GM23338 (cell line): ENCODE measurements around the gene PPA1. TPM values are rescaled to one million over a fixed set of nuclear protein-coding genes. Genes with fewer than 3 reads are reported as not detected.

Experiments used
- ATAC-seq: fragments of 200-7000 bp; cut with Tn5 transposase; 3 replicates; pipeline ENCODE4 v1.9.1; 2020
- DNase-seq: peaks from one replicate; pipeline ENCODE4 v3.0.0-alpha.2; 2015; ENCODE audit warnings: low spot score
- H2AFZ ChIP-seq: fragments of 200-600 bp; sonication (generic); 2 replicates; pipeline ENCODE4 v1.8.0; 2016; ENCODE audit warnings: antibody characterized with exemption, mild to moderate bottlenecking, moderate library complexity
- H3F3A ChIP-seq: fragments of 200-600 bp; sonication (generic); replicated peaks from 2 replicates; pipeline ENCODE4 v1.8.0; 2017; ENCODE audit warnings: antibody characterized with exemption, mixed run types, low read depth
- H3K27ac ChIP-seq: fragments of 200-600 bp; sonication (generic); 2 replicates; pipeline ENCODE4 v1.6.1; 2016; ENCODE audit warnings: low read depth
- H3K27me3 ChIP-seq: fragments of 200-600 bp; sonication (generic); 2 replicates; pipeline ENCODE4 v1.8.0; 2016; ENCODE audit warnings: mild to moderate bottlenecking, mixed run types, moderate library complexity; ENCODE audit not compliant: insufficient read depth
- H3K36me3 ChIP-seq: fragments of 200-600 bp; sonication (generic); 2 replicates; pipeline ENCODE4 v1.8.0; 2016; ENCODE audit warnings: mild to moderate bottlenecking; ENCODE audit not compliant: insufficient read depth
- H3K4me1 ChIP-seq: fragments of 200-600 bp; sonication (generic); 2 replicates; pipeline ENCODE4 v1.8.0; 2016; ENCODE audit warnings: mild to moderate bottlenecking, moderate library complexity; ENCODE audit not compliant: insufficient read depth
- H3K4me2 ChIP-seq: fragments of 200-600 bp; sonication (generic); 2 replicates; pipeline ENCODE4 v1.7.1; 2017; ENCODE audit warnings: mixed run types
- H3K4me3 ChIP-seq: fragments of 200-600 bp; sonication (generic); 2 replicates; pipeline ENCODE4 v1.6.1; 2016; ENCODE audit warnings: mixed run types
- H3K79me2 ChIP-seq: fragments of 200-600 bp; sonication (generic); replicated peaks from 2 replicates; pipeline ENCODE4 v1.8.0; 2017; ENCODE audit warnings: mild to moderate bottlenecking; ENCODE audit not compliant: insufficient read depth
- H3K9me2 ChIP-seq: fragments of 200-600 bp; sonication (generic); 2 replicates; pipeline ENCODE4 v1.8.0; 2017; ENCODE audit not compliant: insufficient read depth
- H4K20me1 ChIP-seq: fragments of 200-600 bp; sonication (generic); replicated peaks from 2 replicates; pipeline ENCODE4 v1.8.0; 2017; ENCODE audit warnings: mild to moderate bottlenecking; ENCODE audit not compliant: insufficient read depth
- H3K27ac Mint-ChIP-seq: 2 replicates; pipeline ENCODE4 v1.8.0; 2020; ENCODE audit warnings: inconsistent platforms, mild to moderate bottlenecking, moderate library complexity, mixed read lengths
- H3K27me3 Mint-ChIP-seq: 3 replicates; pipeline ENCODE4 v1.8.0; 2022; ENCODE audit warnings: low read depth, mild to moderate bottlenecking, moderate library complexity, mixed read lengths, inconsistent platforms; ENCODE audit not compliant: insufficient read depth, poor library complexity
- H3K36me3 Mint-ChIP-seq: 3 replicates; pipeline ENCODE4 v1.8.0; 2021; ENCODE audit warnings: low read depth, mild to moderate bottlenecking, inconsistent platforms, moderate library complexity, mixed read lengths
- H3K4me1 Mint-ChIP-seq: 3 replicates; pipeline ENCODE4 v1.8.0; 2020; ENCODE audit warnings: mild to moderate bottlenecking, inconsistent platforms, mixed read lengths
- H3K4me3 Mint-ChIP-seq: 3 replicates; pipeline ENCODE4 v1.8.0; 2021; ENCODE audit warnings: moderate library complexity, mild to moderate bottlenecking, inconsistent platforms, mixed read lengths
- H3K9me3 Mint-ChIP-seq: 3 replicates; pipeline ENCODE4 v1.8.0; 2020; ENCODE audit warnings: moderate library complexity, mild to moderate bottlenecking, inconsistent platforms, mixed read lengths
- CREB1 ChIP-seq: fragments of 250-450 bp; sonication (Bioruptor Pico); IDR thresholded peaks from 2 replicates; pipeline ENCODE4 v1.5.0; 2020; ENCODE audit warnings: low read depth, mild to moderate bottlenecking, moderate library complexity
- CTCF ChIP-seq, 2 experiments: fragments of 200-600 bp in 1 of 2; sonication (generic) in 1 of 2; conservative IDR thresholded peaks; 2 replicates each; pipeline versions ENCODE4 v1.5.1 to v1.6.1; 2016 to 2017; ENCODE audit warnings: antibody characterized with exemption in 2 of 2, low read depth in 2 of 2, mild to moderate bottlenecking in 2 of 2, moderate library complexity in 1 of 2
- ETS1 ChIP-seq: IDR thresholded peaks from 2 replicates; pipeline ENCODE4 v1.6.1; 2016; ENCODE audit warnings: antibody characterized with exemption
- EZH2 ChIP-seq: fragments of 200-600 bp; sonication (generic); IDR thresholded peaks from one replicate; pipeline ENCODE4 v1.8.0; 2017; ENCODE audit warnings: antibody characterized with exemption, mild to moderate bottlenecking, low read depth; ENCODE audit not compliant: unreplicated experiment
- EZH2phosphoT487 ChIP-seq: fragments of 200-600 bp; sonication (generic); IDR thresholded peaks from one replicate; pipeline ENCODE4 v1.8.1; 2018; ENCODE audit warnings: antibody characterized with exemption; ENCODE audit not compliant: unreplicated experiment
- JUNB ChIP-seq: IDR thresholded peaks from one replicate; pipeline ENCODE4 v1.6.1; 2016; ENCODE audit warnings: antibody characterized with exemption; ENCODE audit not compliant: unreplicated experiment
- NANOG ChIP-seq: IDR thresholded peaks from 2 replicates; pipeline ENCODE4 v1.6.1; 2016; ENCODE audit warnings: antibody characterized with exemption, borderline replicate concordance
- POLR2AphosphoS5 ChIP-seq: IDR thresholded peaks from 2 replicates; pipeline ENCODE4 v1.6.1; 2016; ENCODE audit warnings: antibody characterized with exemption, low read depth
- STAT1 ChIP-seq: IDR thresholded peaks from one replicate; pipeline ENCODE4 v1.6.1; 2016; ENCODE audit warnings: antibody characterized with exemption; ENCODE audit not compliant: unreplicated experiment
- ZNF114 ChIP-seq: fragments of 250-450 bp; sonication (Bioruptor Pico); IDR thresholded peaks from 2 replicates; pipeline ENCODE4 v1.5.0; 2020; ENCODE audit warnings: mild to moderate bottlenecking, moderate library complexity
- ZNF331 ChIP-seq: fragments of 250-450 bp; sonication (Bioruptor Pico); IDR thresholded peaks from 2 replicates; pipeline ENCODE4 v1.5.0; 2020; ENCODE audit warnings: low read depth, mild to moderate bottlenecking, moderate library complexity
- ZNF462 ChIP-seq: fragments of 250-450 bp; sonication (Bioruptor Pico); IDR thresholded peaks from 2 replicates; pipeline ENCODE4 v1.5.0; 2020; ENCODE audit warnings: mild to moderate bottlenecking, moderate library complexity
- polyA plus RNA-seq: library from polyadenylated mRNA; unstranded; fragments of >200 nt; fragmentation: Nextera tagmentation; extraction: Ambion mirVana; gene quantifications from 2 replicates; pipeline ENCODE4 v1.2.1, GENCODE V29; 2016
- total RNA-seq: library from RNA; depleted of rRNA; stranded (reverse); fragments of >200 nt; shearing (Covaris generic); gene quantifications from 2 replicates; pipeline ENCODE4 v1.2.3, GENCODE V29; 2014
- TF ChIP-seq, protein P1 (sequence below): IDR thresholded peaks from one replicate; pipeline ENCODE4 v1.6.1; 2018; ENCODE audit warnings: antibody characterized with exemption; ENCODE audit not compliant: unreplicated experiment

The PPA1 gene
- total and polyA plus RNA-seq, 2 experiments from 2014 or later, result 135 to 228 TPM

GRCh38 chr10:70269741-70270140 lies 36.5 kb upstream of the PPA1 start:
- H3K27me3 ChIP-seq, result no peaks in the 10 kb centered on the region
- H3K79me2 ChIP-seq, result no peaks in the 10 kb centered on the region
- Mint-ChIP-seq H3K27ac (no peak overlapping the region), H3K9me3 (no peaks in the 10 kb centered on the region; the same call in 2 of the 3 replicates), H3K4me3 (no peak overlapping the region), H3K36me3 (no peaks in the 10 kb centered on the region), H3K4me1 (peaks cover 15% of the 10 kb centered on the region), H3K27me3 (peaks cover 4% of the 10 kb centered on the region)
- H3K36me3 ChIP-seq, result no peaks in the 10 kb centered on the region
- no peaks in the 10 kb centered on the region for H4K20me1 ChIP-seq
- no peak overlapping the region for H3K4me2 ChIP-seq
- DNase-seq, result no peak
- no peak overlapping the region for H2AFZ ChIP-seq
- no peak for ATAC-seq
- TF ChIP-seq ZNF462 (CRISPR knock-in tag), result no peak
- TF ChIP-seq ZNF331 (CRISPR knock-in tag), result no peak
- no peak for TF ChIP-seq CTCF (conservative IDR thresholded peaks at IDR 0.05; ENCODE audit: low read depth in 2 of 2)
- TF ChIP-seq NANOG, result no peak
- TF ChIP-seq STAT1, result no peak
- no peak for TF ChIP-seq ZNF114 (CRISPR knock-in tag)
- TF ChIP-seq POLR2AphosphoS5, result no peak
- no peak for TF ChIP-seq JUNB
- no peak for TF ChIP-seq ETS1
- no peak for TF ChIP-seq CREB1 (CRISPR knock-in tag)
- TF ChIP-seq EZH2phosphoT487, result no peak
- TF ChIP-seq EZH2, result no peak
- TF ChIP-seq, protein P1, sequence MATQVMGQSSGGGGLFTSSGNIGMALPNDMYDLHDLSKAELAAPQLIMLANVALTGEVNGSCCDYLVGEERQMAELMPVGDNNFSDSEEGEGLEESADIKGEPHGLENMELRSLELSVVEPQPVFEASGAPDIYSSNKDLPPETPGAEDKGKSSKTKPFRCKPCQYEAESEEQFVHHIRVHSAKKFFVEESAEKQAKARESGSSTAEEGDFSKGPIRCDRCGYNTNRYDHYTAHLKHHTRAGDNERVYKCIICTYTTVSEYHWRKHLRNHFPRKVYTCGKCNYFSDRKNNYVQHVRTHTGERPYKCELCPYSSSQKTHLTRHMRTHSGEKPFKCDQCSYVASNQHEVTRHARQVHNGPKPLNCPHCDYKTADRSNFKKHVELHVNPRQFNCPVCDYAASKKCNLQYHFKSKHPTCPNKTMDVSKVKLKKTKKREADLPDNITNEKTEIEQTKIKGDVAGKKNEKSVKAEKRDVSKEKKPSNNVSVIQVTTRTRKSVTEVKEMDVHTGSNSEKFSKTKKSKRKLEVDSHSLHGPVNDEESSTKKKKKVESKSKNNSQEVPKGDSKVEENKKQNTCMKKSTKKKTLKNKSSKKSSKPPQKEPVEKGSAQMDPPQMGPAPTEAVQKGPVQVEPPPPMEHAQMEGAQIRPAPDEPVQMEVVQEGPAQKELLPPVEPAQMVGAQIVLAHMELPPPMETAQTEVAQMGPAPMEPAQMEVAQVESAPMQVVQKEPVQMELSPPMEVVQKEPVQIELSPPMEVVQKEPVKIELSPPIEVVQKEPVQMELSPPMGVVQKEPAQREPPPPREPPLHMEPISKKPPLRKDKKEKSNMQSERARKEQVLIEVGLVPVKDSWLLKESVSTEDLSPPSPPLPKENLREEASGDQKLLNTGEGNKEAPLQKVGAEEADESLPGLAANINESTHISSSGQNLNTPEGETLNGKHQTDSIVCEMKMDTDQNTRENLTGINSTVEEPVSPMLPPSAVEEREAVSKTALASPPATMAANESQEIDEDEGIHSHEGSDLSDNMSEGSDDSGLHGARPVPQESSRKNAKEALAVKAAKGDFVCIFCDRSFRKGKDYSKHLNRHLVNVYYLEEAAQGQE, result no peak
- peaks cover 8% of the 10 kb centered on the region; the same call in 1 of the 2 replicates for H3K4me1 ChIP-seq
- no peak overlapping the region for H3K4me3 ChIP-seq
- H3F3A ChIP-seq, result no peaks in the 10 kb centered on the region
- 0 out of 2 replicates have a peak, but pooled peaks cover 5% of the 10 kb centered on the region for H3K9me2 ChIP-seq
- H3K27ac ChIP-seq, result no peak overlapping the region
